GM12878 (cell line): ENCODE data around the gene SSUH2. TPM values are rescaled to one million over a fixed set of nuclear protein-coding genes. Genes with fewer than 3 reads are reported as not detected.

Experiments used
- ATAC-seq: fragments of 200-7000 bp; cut with Tn5 transposase; 3 replicates; pipeline ENCODE4 v1.9.1; 2020; ENCODE audit warnings: mild to moderate bottlenecking, moderate library complexity
- BruUV-seq: library from RNA; stranded (reverse); fragments of 400-500 nt; replicated peaks from 2 replicates; lab custom pipeline; 2021; lab: Mats Ljungman, UMichigan
- CTCF ChIA-PET: fragments of 300-600 bp; sonication (Branson Sonifier 250); formaldehyde crosslinking; extraction: SDS; loops from one replicate; lab custom pipeline; 2021; ENCODE audit warnings: inconsistent platforms; lab: Yijun Ruan, JAX
- POLR2A ChIA-PET: fragments of 350-600 bp; formaldehyde crosslinking; extraction: SDS; loops from one replicate; lab custom pipeline; 2021; ENCODE audit warnings: inconsistent platforms; lab: Charles Lee
- RAD21 ChIA-PET: fragments of 300-600 bp; sonication (Branson Sonifier 250); formaldehyde crosslinking; loops from one replicate; lab custom pipeline; 2023; ENCODE audit warnings: antibody characterized with exemption; ENCODE audit not compliant: unreplicated experiment; lab: Charles Lee
- SMC1A ChIA-PET: fragments of 300-600 bp; sonication (Branson Sonifier 250); formaldehyde crosslinking; loops from one replicate; lab custom pipeline; 2023; ENCODE audit not compliant: unreplicated experiment, uncharacterized antibody; lab: Charles Lee
- DNase-seq: peaks from one replicate; pipeline ENCODE4 v3.0.0-alpha.2; 2011; ENCODE audit warnings: low read depth, low spot score
- FAIRE-seq: peaks from 3 replicates; lab custom pipeline; 2011; peaks lifted over from hg19 to GRCh38; lab: Jason Lieb, UNC
- H2AFZ ChIP-seq: 2 replicates; pipeline ENCODE4 v1.6.0; 2011; ENCODE audit warnings: low read depth, low read length, control low read depth; ENCODE audit not compliant: control insufficient read depth
- H3K27ac ChIP-seq: 2 replicates; pipeline ENCODE4 v1.5.1; 2011; ENCODE audit warnings: control low read depth; ENCODE audit not compliant: control insufficient read depth, insufficient read depth
- H3K27me3 ChIP-seq, 2 experiments: replicated peaks in 1 of 2; 2 replicates each; pipeline versions ENCODE4 v1.6.0 to v1.6.1; 2011; ENCODE audit warnings: low read length in 1 of 2; ENCODE audit not compliant: control insufficient read depth in 2 of 2, insufficient read depth in 2 of 2
- H3K36me3 ChIP-seq, 2 experiments: 2 replicates each; pipeline ENCODE4 v1.5.1; 2011; ENCODE audit warnings: low read length in 1 of 2; ENCODE audit not compliant: control insufficient read depth in 2 of 2, insufficient read depth in 2 of 2
- H3K4me1 ChIP-seq: 2 replicates; pipeline ENCODE4 v1.6.1; 2011; ENCODE audit warnings: mild to moderate bottlenecking, low read length, moderate library complexity, mixed read lengths; ENCODE audit not compliant: control insufficient read depth, insufficient read depth
- H3K4me2 ChIP-seq: 2 replicates; pipeline ENCODE4 v1.6.0; 2011; ENCODE audit warnings: control low read depth; ENCODE audit not compliant: control insufficient read depth, insufficient read depth
- H3K4me3 ChIP-seq: fragments of 200-600 bp; sonication (generic); 2 replicates; pipeline ENCODE4 v1.5.1; 2016
- H3K79me2 ChIP-seq: 2 replicates; pipeline ENCODE4 v1.6.0; 2011; ENCODE audit warnings: low read length; ENCODE audit not compliant: control insufficient read depth, insufficient read depth
- H3K9ac ChIP-seq: 2 replicates; pipeline ENCODE4 v1.8.0; 2011; ENCODE audit warnings: low read length, control low read depth, mixed read lengths; ENCODE audit not compliant: control insufficient read depth, insufficient read depth
- H3K9me3 ChIP-seq: replicated peaks from 3 replicates; pipeline ENCODE4 v1.5.1; 2011; ENCODE audit warnings: mild to moderate bottlenecking, low read length; ENCODE audit not compliant: control insufficient read depth, insufficient read depth
- H4K20me1 ChIP-seq: 2 replicates; pipeline ENCODE4 v1.6.0; 2011; ENCODE audit not compliant: control insufficient read depth, insufficient read depth
- CREM ChIP-seq: IDR thresholded peaks from 2 replicates; pipeline ENCODE4 v1.6.1; 2014; ENCODE audit warnings: antibody characterized with exemption, low read depth
- EGR1 ChIP-seq, 2 experiments: IDR thresholded peaks; 1 replicate in 1 of 2; 2 replicates in 1 of 2; pipeline ENCODE4 v1.6.1; 2011 to 2012; ENCODE audit warnings: low read depth in 2 of 2, low read length in 2 of 2, borderline replicate concordance in 1 of 2, mild to moderate bottlenecking in 1 of 2, moderate library complexity in 1 of 2
- HDGF ChIP-seq: fragments of 450-650 bp; IDR thresholded peaks from 2 replicates; pipeline ENCODE4 v1.6.1; 2016; ENCODE audit warnings: antibody characterized with exemption
- IRF4 ChIP-seq: IDR thresholded peaks from 2 replicates; pipeline ENCODE4 v1.6.1; 2011; ENCODE audit warnings: low read depth, low read length
- KDM1A ChIP-seq: fragments of 200-600 bp; sonication (generic); IDR thresholded peaks from 2 replicates; pipeline ENCODE4 v1.6.1; 2016; ENCODE audit warnings: borderline replicate concordance
- PAX8 ChIP-seq: fragments of 450-650 bp; IDR thresholded peaks from 2 replicates; pipeline ENCODE4 v1.6.1; 2017; ENCODE audit warnings: mild to moderate bottlenecking, moderate library complexity
- POLR2AphosphoS5 ChIP-seq: IDR thresholded peaks from 2 replicates; pipeline ENCODE4 v1.6.1; 2011; ENCODE audit warnings: mild to moderate bottlenecking, low read length, inconsistent platforms
- RCOR1 ChIP-seq: conservative IDR thresholded peaks from 2 replicates; pipeline ENCODE4 v1.6.1; 2012; ENCODE audit warnings: low read depth, low read length, improper control_type of control experiment
- RFX5 ChIP-seq: IDR thresholded peaks from 2 replicates; pipeline ENCODE4 v1.6.1; 2011; ENCODE audit warnings: low read depth, low read length, improper control_type of control experiment
- SMAD5 ChIP-seq: IDR thresholded peaks from 2 replicates; pipeline ENCODE4 v1.6.1; 2016; ENCODE audit warnings: antibody characterized with exemption, low read depth
- SMARCA5 ChIP-seq: fragments of 450-650 bp; IDR thresholded peaks from 2 replicates; pipeline ENCODE4 v1.6.1; 2017; ENCODE audit warnings: mild to moderate bottlenecking
- SRF ChIP-seq, 2 experiments: IDR thresholded peaks; 2 replicates each; pipeline ENCODE4 v1.6.1; 2011; ENCODE audit warnings: low read depth in 2 of 2, low read length in 2 of 2, mild to moderate bottlenecking in 1 of 2, moderate library complexity in 1 of 2
- TAF1 ChIP-seq: IDR thresholded peaks from 2 replicates; pipeline ENCODE4 v1.6.1; 2011; ENCODE audit warnings: mild to moderate bottlenecking, low read depth, low read length, borderline replicate concordance
- ZNF622 ChIP-seq: fragments of 450-650 bp; IDR thresholded peaks from 2 replicates; pipeline ENCODE4 v1.6.1; 2017; ENCODE audit warnings: mild to moderate bottlenecking, inconsistent platforms
- ZNF687 ChIP-seq: fragments of 450-650 bp; IDR thresholded peaks from 2 replicates; pipeline ENCODE4 v1.6.1; 2017; ENCODE audit warnings: mild to moderate bottlenecking, moderate library complexity
- WGBS: methylation state at CpG from one replicate; pipeline ENCODE4 v1.1.6; 2016; ENCODE audit warnings: low lambda C conversion rate; ENCODE audit not compliant: insufficient replicate concordance, insufficient coverage; ENCODE audit errors: missing lambda C conversion rate; 5-methylcytosine and 5-hydroxymethylcytosine counted together
- in situ Hi-C: fragments of 300-500 bp; cut with MboI; formaldehyde crosslinking; loops from 9 replicates; pipeline ENCODE4 v1.14.3; 2018; ENCODE audit warnings: mixed read lengths
- intact Hi-C: fragments of 100-400 bp; cut with micrococcal nuclease; formaldehyde crosslinking; loops from one replicate; pipeline ENCODE4 v1.14.2; 2022; ENCODE audit not compliant: unreplicated experiment
- polyA plus RNA-seq, 11 experiments: library from polyadenylated mRNA; depleted of rRNA in 4 of 11; unstranded in 6 of 11; stranded (reverse) in 5 of 11; fragments of >200 nt; fragmentation: Nextera tagmentation in 4 of 11; fragmentation: Illumina TruSeq in 1 of 11; extraction: Ambion mirVana in 4 of 11; extraction: Trizol in 1 of 11; gene quantifications; 1 replicate in 1 of 11; 2 replicates in 10 of 11; pipeline versions ENCODE4 v1.2.1 to v1.2.3, GENCODE V29; 2011 to 2016; ENCODE audit warnings: inconsistent platforms in 2 of 11, missing spikeins in 2 of 11, low read depth in 1 of 11
- total RNA-seq, 4 experiments: library from RNA; depleted of rRNA in 3 of 4; stranded (reverse); fragments of >200 nt in 3 of 4; fragmentation: Illumina TruSeq in 1 of 4; extraction: Trizol in 1 of 4; gene quantifications; 2 replicates each; pipeline versions ENCODE4 v1.2.1 to v1.2.3, GENCODE V29; 2013 to 2021

SSUH2 gene
- total and polyA plus RNA-seq, 10 of the 15 experiments (the other 5 are each of a cell fraction or from before 2014, with no cell fraction given) = 0.09 to 0.26 TPM; not detected in 8

DNA sequence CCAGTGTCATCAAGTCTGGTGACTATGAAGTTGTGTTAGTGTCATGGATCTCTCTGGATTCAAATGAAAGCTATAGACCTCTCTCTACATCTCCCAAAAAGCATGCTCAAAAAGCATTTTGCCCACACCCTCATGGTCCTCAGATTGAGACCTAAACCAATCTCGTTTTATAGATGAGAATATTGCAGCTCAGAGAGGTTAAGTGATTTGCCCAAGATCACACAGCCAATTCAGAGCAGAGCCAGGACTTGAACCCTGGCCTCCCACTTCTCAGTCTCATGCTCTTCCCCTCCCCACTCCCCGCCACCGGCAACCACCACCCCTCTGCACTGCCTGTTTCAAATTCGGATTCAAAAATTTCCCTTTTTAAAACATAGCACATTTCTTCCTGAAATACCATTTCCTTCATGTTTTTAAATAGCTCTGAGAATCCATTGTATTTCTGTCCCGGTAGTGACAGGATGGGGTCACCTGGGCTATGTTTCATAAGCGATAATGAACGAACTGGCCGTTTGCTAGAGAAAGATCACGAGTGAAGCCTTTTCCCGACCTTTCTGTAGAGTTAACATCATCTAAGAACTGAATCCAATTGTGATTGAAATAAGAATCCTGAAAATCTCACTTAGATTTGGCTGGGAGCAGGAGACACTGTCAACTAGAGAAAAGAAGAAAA, 769 bp downstream of the SSUH2 start:
- H3K4me2 ChIP-seq = no peak overlapping the region
- no peak overlapping the region for H3K4me3 ChIP-seq
- intact Hi-C loops (no loop called here), in situ Hi-C loops (no loop called here)
- no peak for ATAC-seq
- RAD21 ChIA-PET = no interaction called here
- H3K9ac ChIP-seq = no peak overlapping the region
- no peaks in the 10 kb centered on the region for H3K79me2 ChIP-seq
- no peak overlapping the region for H3K27ac ChIP-seq
- H3K9me3 ChIP-seq = no peaks in the 10 kb centered on the region
- 18% methylated on average over 7 of the region's 10 CpGs for WGBS
- H2AFZ ChIP-seq = no peak overlapping the region
- BruUV-seq = no TSS peak
- no peaks in the 10 kb centered on the region for H4K20me1 ChIP-seq
- no peaks in the 10 kb centered on the region for H3K4me1 ChIP-seq
- POLR2A ChIA-PET = no interaction called here
- CTCF ChIA-PET = interaction anchor here (1.0 to 1.9 kb wide), 2 partner anchors 20 to 201 kb away, joined by 4 to 6 read pairs; no protein-coding TSS in a partner anchor
- DNase-seq = no peak
- SMC1A ChIA-PET = interaction anchor here (1.2 kb wide), 1 partner anchor 22 kb away, joined by 3 read pairs; no protein-coding TSS in a partner anchor
- FAIRE-seq = no peak
- no peak for TF ChIP-seq POLR2AphosphoS5
- TF ChIP-seq PAX8 = no peak
- TF ChIP-seq SRF (IDR thresholded peaks at IDR 0.05; ENCODE audit: low read depth in 2 of 2, low read length in 2 of 2) = no peak
- no peak for TF ChIP-seq TAF1
- TF ChIP-seq ZNF622 = no peak
- TF ChIP-seq SMAD5 = no peak
- TF ChIP-seq IRF4 = no peak
- TF ChIP-seq RCOR1 = no peak
- H3K27me3 ChIP-seq = peaks cover 0 to 2% of the 10 kb centered on the region in 2 experiments; a peak in 3 of 4 replicates
- H3K36me3 ChIP-seq = no peaks in the 10 kb centered on the region

DNA sequence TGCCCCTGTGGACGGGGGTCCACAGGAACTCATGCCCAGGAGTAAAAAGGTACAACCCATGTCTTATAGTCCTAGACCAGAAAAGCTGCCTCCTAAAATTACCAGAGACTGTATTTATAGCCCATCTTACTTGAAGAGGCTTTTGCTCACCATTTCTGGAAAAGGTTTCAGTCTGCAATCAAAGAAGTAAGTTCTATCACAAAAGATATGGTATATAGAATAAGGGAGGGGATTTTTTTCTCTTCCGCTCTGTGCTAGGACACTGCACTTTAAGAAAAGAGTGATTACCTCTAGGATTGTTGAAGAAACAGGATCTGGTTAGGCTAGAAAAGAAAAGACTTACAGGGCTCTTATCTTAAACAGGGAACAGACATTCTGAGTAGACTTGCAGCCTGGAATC, 2.6 kb downstream of the SSUH2 start:
- SMC1A ChIA-PET = interaction anchor here (1.0 kb wide), 1 partner anchor 227 kb away, joined by 3 read pairs; no protein-coding TSS in a partner anchor
- Histone ChIP-seq H3K36me3 (no peaks in the 10 kb centered on the region), H3K4me1 (no peaks in the 10 kb centered on the region), H4K20me1 (no peaks in the 10 kb centered on the region), H3K4me3 (no peak overlapping the region), H2AFZ (no peak overlapping the region), H3K27ac (no peak overlapping the region), H3K9me3 (no peaks in the 10 kb centered on the region), H3K79me2 (no peaks in the 10 kb centered on the region), H3K9ac (no peak overlapping the region), H3K4me2 (no peak overlapping the region), H3K27me3 (peaks cover 2 to 4% of the 10 kb centered on the region in 2 experiments)
- WGBS = 22% methylated on average over 2 of the region's 2 CpGs
- RAD21 ChIA-PET = no interaction called here
- CTCF ChIA-PET = interaction anchor here (1.4 kb wide), 1 partner anchor 200 kb away, joined by 5 read pairs; no protein-coding TSS in a partner anchor
- POLR2A ChIA-PET = no interaction called here
- no TSS peak for BruUV-seq
- in situ Hi-C loops = no loop called here
- DNase-seq (no peak), ATAC-seq (no peak), FAIRE-seq (no peak)
- intact Hi-C loops = no loop called here
- TF ChIP-seq RFX5 (no peak), HDGF (no peak), EGR1 (IDR thresholded peaks at IDR 0.05; ENCODE audit: borderline replicate concordance in 1 of 2, low read depth in 2 of 2, low read length in 2 of 2) (no peak), KDM1A (no peak), SMARCA5 (no peak), ZNF687 (no peak), CREM (no peak)
